GM12801 (cell line): ENCODE results near the gene MAML3.

Source experiments
- TF ChIP-seq, protein P1 (sequence below): IDR thresholded peaks from one replicate; pipeline ENCODE4 v1.5.1; 2011; ENCODE audit warnings: control low read depth; ENCODE audit not compliant: insufficient read length; ENCODE audit errors: extremely low read depth

MAML3 gene

DNA sequence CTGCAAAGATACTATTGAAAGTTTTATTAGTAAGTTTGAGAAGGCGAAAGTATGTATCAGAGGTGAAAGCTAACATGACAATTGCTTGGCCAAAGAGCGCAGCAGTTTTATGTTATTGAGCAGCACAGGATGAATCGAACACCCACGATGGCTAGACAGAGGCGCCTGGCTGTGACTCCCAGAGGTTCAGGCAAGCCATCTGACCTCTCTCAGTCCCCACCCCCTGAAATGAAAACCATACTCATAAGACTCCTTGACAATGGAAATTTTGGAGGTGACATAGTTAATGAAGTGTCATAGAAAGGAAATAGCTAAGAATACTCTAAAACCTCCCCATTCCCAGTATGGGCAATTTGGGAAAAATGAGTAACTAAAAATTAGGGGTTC is 417.7 kb downstream of the MAML3 start:
- TF ChIP-seq, protein P1, sequence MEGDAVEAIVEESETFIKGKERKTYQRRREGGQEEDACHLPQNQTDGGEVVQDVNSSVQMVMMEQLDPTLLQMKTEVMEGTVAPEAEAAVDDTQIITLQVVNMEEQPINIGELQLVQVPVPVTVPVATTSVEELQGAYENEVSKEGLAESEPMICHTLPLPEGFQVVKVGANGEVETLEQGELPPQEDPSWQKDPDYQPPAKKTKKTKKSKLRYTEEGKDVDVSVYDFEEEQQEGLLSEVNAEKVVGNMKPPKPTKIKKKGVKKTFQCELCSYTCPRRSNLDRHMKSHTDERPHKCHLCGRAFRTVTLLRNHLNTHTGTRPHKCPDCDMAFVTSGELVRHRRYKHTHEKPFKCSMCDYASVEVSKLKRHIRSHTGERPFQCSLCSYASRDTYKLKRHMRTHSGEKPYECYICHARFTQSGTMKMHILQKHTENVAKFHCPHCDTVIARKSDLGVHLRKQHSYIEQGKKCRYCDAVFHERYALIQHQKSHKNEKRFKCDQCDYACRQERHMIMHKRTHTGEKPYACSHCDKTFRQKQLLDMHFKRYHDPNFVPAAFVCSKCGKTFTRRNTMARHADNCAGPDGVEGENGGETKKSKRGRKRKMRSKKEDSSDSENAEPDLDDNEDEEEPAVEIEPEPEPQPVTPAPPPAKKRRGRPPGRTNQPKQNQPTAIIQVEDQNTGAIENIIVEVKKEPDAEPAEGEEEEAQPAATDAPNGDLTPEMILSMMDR, result no peak

DNA sequence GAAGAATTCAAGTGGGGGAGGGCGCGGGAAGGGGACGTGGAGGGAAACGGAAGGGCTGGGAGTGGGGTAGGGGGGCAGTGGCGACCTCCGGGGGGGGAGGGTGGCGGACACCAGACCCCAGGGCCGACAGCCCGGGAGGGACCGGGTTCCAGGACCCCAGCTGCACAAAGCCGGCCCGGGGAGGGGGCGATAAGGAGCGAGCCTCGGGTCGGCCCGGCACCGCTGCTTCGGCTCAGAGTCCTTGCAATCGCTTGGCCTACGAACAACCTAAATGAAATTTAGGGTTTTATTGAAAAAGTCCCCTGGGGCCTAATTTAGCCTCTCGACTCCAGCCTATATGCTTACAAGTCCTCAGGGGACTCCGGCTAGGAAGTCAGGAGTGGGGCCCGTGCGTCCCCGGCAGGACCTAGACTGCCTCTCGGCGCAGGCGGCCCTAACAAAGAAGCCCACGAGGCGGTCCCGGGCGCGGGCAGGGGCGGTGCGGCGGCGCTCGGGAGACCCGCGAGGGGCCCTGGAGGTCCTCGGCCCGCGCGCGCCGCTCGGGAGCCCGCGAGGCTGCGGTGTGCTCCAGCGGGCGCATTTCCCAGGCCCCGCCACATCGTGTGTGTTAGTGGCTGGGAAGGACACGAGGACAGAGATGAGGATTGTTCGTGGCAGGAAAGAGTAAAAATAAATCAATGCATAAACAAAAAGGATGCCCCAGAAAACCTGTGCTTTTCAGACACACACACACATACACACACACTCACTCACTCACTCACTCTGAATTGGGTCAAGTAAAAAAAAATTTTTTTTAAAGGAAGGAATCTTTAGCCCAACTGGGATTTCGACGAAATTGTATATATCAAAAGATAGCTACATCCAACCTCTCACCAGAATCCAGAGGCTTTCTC is 418.4 kb downstream of the MAML3 start:
- TF ChIP-seq, protein P1, result no peak

DNA sequence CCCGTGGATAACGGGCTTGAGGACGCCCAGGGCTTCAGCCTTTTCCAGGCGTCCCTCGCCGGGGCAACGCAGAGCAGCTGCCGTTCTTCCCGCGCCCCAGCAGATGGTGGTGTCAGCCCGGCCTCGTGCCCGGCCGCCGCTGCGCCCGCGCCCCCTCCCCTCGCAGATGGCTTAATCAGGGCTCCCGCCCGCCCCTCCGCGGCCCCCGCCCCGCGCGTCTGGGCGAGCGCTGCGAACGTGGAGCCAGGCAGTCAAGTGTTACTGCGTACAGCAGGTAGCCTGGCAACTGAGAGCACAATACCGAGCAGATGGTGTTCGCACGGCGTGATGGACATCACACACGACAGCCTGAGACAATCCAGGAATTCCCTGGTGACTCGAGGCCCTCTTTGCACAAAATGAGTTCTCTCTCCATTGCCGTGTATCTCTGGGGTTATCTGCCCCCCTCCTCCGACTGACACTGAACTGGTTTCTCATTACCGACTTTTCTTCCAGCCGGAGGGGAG is 419.1 kb downstream of the MAML3 start:
- TF ChIP-seq, protein P1, result no peak

DNA sequence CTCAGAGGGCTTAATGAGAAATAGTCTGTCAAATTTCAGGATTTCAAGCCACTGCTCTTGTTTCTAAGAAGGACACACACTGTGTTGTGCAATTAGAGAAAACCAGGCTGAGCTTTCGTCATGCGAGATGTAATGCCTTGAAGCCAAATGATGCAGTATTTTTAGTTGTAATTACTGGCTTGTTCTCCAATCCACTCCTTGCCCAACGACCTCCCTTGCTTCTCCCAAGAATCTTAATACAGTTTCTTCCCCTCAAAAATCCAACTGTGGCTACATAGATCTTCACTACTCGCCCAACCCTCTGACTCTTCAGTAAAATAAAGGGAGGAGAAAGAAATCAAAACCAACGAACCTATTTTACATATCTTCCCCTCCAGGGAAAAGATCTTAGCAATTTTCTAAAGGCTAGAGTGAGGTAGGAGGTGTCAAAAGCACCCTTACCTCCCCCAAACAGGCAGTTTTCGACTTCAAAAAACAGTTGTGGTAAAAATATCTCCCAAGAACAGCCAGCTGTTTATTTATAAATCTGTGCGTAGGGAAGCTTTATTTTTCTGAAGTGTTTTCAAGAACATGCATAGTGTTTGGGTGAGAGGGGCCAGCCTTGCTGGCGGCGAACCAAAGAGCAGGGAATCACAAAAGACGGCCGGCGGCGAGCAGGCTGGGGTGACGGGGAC is 419.6 kb downstream of the MAML3 start:
- TF ChIP-seq, protein P1, result no peak

DNA sequence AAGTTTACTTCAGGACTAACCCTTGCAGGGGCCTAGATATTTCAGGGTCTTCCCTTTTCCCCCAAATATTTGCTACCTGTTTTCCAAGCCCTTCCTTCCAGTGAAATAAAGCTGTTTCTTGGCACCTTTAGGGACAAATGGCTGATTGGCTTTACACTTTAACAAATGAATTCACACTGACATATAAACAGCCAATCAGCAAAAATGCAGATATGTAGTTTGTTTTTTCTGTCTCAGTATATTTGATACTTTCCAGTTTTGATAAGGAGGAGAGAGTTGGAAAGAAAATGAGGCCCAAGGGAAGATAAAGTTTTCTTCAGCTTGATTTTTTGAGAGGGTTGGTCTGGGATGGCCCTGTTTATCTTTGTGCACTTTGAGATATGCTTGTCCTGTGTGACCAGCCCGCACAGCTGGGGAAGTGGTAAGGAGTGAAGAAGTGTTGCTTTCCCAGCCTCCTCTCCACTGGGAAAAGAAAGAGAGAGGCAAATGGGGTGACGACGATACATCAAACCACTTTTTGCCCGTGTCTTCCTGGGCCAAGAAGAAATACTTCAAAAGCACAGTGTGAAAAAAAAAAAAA is 420.9 kb downstream of the MAML3 start:
- TF ChIP-seq, protein P1, result no peak

DNA sequence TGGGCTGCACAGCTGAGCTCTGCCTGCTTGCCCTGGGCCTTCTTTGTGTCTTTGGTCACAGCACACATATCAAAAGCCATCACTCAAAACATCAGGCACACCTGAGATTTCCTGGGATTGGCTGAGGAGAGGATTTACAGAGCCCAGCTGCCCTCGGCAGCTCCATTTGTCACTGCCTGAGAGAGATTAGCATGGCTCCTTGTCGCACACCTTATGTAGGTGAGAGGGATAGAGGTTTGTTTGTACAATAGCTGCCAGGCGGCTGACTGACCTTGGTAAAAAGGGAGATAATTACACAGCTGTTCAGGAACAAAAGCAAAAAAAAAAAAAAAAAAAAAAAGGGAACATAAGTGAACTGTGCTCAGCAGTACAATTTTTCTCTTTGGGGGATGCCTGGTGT is 425.1 kb downstream of the MAML3 start:
- TF ChIP-seq, protein P1, result no peak

DNA sequence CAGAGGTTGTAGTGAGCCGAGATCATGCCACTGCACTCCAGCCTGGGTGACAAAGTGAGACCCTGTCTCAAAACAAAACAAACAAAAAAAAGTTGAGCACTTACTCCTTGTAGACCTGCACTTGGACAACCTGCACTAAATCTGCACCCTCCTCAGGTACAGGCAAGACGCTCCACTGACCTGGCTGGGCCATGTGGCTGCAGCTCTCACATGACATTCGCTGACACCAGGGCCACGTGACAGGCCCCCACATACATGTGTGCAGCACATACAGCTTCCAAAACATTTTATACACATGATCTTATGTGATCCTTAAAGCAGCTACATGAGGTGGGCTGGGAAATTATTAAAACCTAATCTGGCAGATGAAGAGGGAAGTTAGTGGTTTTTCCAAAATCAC is 425.8 kb downstream of the MAML3 start:
- TF ChIP-seq, protein P1, result no peak
